Neuronal stem cell (in vitro differentiated cells): ENCODE measurements around the gene FERMT3.

Experiments
- DNase-seq: peaks from one replicate; pipeline ENCODE4 v3.0.0-alpha.2; 2013; ENCODE audit warnings: low spot score
- H2AFZ ChIP-seq: one replicate; pipeline ENCODE4 v1.6.1; 2013; ENCODE audit warnings: mild to moderate bottlenecking, low read length, inconsistent platforms
- H2AK5ac ChIP-seq: 2 replicates; pipeline ENCODE4 v1.6.1; 2013; ENCODE audit warnings: low read depth, mild to moderate bottlenecking, inconsistent platforms, low read length, moderate library complexity, mixed read lengths
- H2BK120ac ChIP-seq: 2 replicates; pipeline ENCODE4 v1.6.1; 2013; ENCODE audit warnings: low read depth, mild to moderate bottlenecking, inconsistent platforms, low read length, moderate library complexity, mixed read lengths
- H2BK12ac ChIP-seq: one replicate; pipeline ENCODE4 v1.6.1; 2013; ENCODE audit warnings: low read length, inconsistent platforms
- H2BK15ac ChIP-seq: 2 replicates; pipeline ENCODE4 v1.6.1; 2013; ENCODE audit warnings: mild to moderate bottlenecking, low read length, inconsistent platforms, mixed read lengths
- H2BK5ac ChIP-seq: one replicate; pipeline ENCODE4 v1.6.1; 2013; ENCODE audit warnings: inconsistent platforms, mild to moderate bottlenecking, low read length, moderate library complexity
- H3K14ac ChIP-seq: one replicate; pipeline ENCODE4 v1.6.1; 2013; ENCODE audit warnings: low read length, inconsistent platforms
- H3K18ac ChIP-seq: 2 replicates; pipeline ENCODE4 v1.6.1; 2013; ENCODE audit warnings: low read length, inconsistent platforms
- H3K23ac ChIP-seq: 2 replicates; pipeline ENCODE4 v1.6.1; 2013; ENCODE audit warnings: low read depth, mild to moderate bottlenecking, mixed read lengths, low read length, inconsistent platforms; ENCODE audit not compliant: poor library complexity
- H3K27ac ChIP-seq: replicated peaks from 3 replicates; pipeline ENCODE4 v1.5.1; 2013; ENCODE audit warnings: low read length, inconsistent platforms
- H3K27me3 ChIP-seq, 3 experiments: 2 replicates each; pipeline ENCODE4 v1.6.1; 2013; ENCODE audit warnings: low read length in 3 of 3, mild to moderate bottlenecking in 2 of 3, inconsistent platforms in 1 of 3, low read depth in 1 of 3, mixed read lengths in 1 of 3, moderate library complexity in 1 of 3; ENCODE audit not compliant: control insufficient read depth in 3 of 3, insufficient read depth in 3 of 3
- H3K36me3 ChIP-seq, 2 donors: replicated peaks in 1 of 2; 2 replicates each; pipeline ENCODE4 v1.6.1; 2013; ENCODE audit warnings: low read length in 2 of 2; ENCODE audit not compliant: control insufficient read depth in 2 of 2, insufficient read depth in 2 of 2
- H3K4ac ChIP-seq: 2 replicates; pipeline ENCODE4 v1.6.1; 2013; ENCODE audit warnings: inconsistent platforms, mild to moderate bottlenecking, low read length, moderate library complexity
- H3K4me1 ChIP-seq, 2 donors: 1 replicate in 1 of 2; 2 replicates in 1 of 2; pipeline ENCODE4 v1.6.1; 2013; ENCODE audit warnings: low read length in 2 of 2, low read depth in 1 of 2; ENCODE audit not compliant: control insufficient read depth in 2 of 2, insufficient read depth in 1 of 2
- H3K4me2 ChIP-seq: one replicate; pipeline ENCODE4 v1.6.1; 2013; ENCODE audit warnings: mild to moderate bottlenecking, low read length, inconsistent platforms; ENCODE audit not compliant: insufficient read depth, poor library complexity, severe bottlenecking
- H3K4me3 ChIP-seq, 2 donors: 2 replicates each; pipeline ENCODE4 v1.5.1; 2013; ENCODE audit warnings: low read length in 2 of 2, mild to moderate bottlenecking in 2 of 2, inconsistent platforms in 1 of 2, moderate library complexity in 1 of 2
- H3K79me1 ChIP-seq: one replicate; pipeline ENCODE4 v1.6.1; 2013; ENCODE audit warnings: low read depth, mild to moderate bottlenecking, inconsistent platforms, low read length, moderate library complexity
- H3K9ac ChIP-seq: one replicate; pipeline ENCODE4 v1.6.1; 2013; ENCODE audit warnings: mild to moderate bottlenecking, low read depth, low read length, inconsistent platforms; ENCODE audit not compliant: poor library complexity
- H3K9me3 ChIP-seq, 2 donors: replicated peaks in 1 of 2; 2 replicates each; pipeline versions ENCODE3 to v1.6.1; 2013; ENCODE audit warnings: low read length in 2 of 2, mild to moderate bottlenecking in 2 of 2, inconsistent platforms in 1 of 2, low read depth in 1 of 2, mixed read lengths in 1 of 2, moderate library complexity in 1 of 2; ENCODE audit not compliant: control insufficient read depth in 2 of 2, insufficient read depth in 1 of 2
- H4K8ac ChIP-seq: one replicate; pipeline ENCODE4 v1.6.1; 2013; ENCODE audit warnings: low read depth, mild to moderate bottlenecking, inconsistent platforms, low read length, moderate library complexity
- H4K91ac ChIP-seq: one replicate; pipeline ENCODE4 v1.6.1; 2013; ENCODE audit warnings: low read length, low read depth, mild to moderate bottlenecking, inconsistent platforms; ENCODE audit not compliant: poor library complexity
- WGBS, 2 donors: extraction: QIAGEN DNeasy Blood & Tissue Kit; methylation state at CpG; one replicate each; pipeline ENCODE4 v1.1.7; 2013; ENCODE audit warnings: missing lambda C conversion rate in 2 of 2, mixed read lengths in 1 of 2; ENCODE audit not compliant: insufficient read length in 2 of 2, insufficient replicate concordance in 1 of 2; ENCODE audit errors: extremely low coverage in 2 of 2; 5-methylcytosine and 5-hydroxymethylcytosine counted together

The FERMT3 gene

DNA sequence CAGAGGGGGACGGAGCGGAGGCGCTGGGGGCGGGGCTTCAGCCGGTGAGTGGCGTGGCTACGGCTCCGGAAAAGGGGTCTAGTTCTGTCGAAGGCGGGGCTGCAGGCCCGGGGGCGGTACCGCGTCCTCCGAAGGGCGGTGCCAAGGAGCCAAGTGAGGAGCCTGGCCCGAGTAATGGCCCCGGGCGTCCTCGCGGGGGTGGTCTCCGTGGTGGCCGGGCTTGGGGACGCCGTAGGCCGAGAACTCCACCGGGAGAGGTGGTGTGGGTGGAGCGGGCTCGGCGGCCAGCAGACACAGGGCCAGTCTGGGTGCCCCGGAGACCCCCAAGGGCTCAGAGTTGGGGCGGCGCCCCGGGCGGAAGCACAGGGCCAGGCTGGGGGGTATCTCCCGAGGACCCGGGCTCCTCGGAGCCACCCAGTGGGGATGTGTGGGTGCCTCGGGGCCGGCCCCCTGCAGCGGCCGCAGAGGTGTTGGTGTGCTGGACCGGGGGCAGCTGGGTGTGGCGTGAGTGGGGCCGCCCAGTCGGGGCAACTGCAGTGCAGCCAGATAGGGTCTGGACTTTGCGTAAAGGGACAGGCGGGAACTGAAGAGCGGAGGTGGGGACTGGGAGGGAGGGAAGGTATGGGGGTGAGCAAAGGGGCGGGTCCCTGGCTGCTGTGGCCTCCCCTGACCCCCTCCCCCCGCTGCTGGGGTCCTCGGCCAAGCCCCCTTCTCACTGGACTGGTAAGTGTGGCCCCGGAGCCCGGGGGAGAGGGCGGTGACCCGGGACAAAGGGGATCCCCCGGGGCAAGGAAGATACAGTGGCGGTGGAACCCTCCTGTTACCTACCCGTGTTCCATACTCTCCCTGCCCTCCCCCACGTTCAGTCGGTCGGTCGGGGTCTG, 35.2 kb downstream of the FERMT3 start:
- H3K23ac ChIP-seq, result peak overlapping the region; percentile 100
- peak overlapping the region; percentile 39 for H3K14ac ChIP-seq
- H3K4ac ChIP-seq, result no peak overlapping the region
- peak overlapping the region; percentile 93 for H3K4me2 ChIP-seq
- H2BK5ac ChIP-seq, result no peak overlapping the region
- H3K9ac ChIP-seq, result peak overlapping the region; percentile 88
- peak overlapping the region; percentile 41 for H2BK12ac ChIP-seq
- H4K8ac ChIP-seq, result no peak overlapping the region
- no peaks in the 10 kb centered on the region for H3K9me3 ChIP-seq
- H2BK15ac ChIP-seq, result no peak overlapping the region
- no peak for DNase-seq
- H3K4me3 ChIP-seq, result peak overlapping the region; percentile 70 to 94
- peak overlapping the region; percentile 97 for H2AK5ac ChIP-seq
- no peaks in the 10 kb centered on the region for H3K27me3 ChIP-seq
- H3K4me1 ChIP-seq, result peaks cover 16 to 20% of the 10 kb centered on the region in 2 donors
- H3K18ac ChIP-seq, result peak overlapping the region; percentile 98
- peak overlapping the region; percentile 96 for H2AFZ ChIP-seq
- H2BK120ac ChIP-seq, result peak overlapping the region; percentile 21
- WGBS, 2 donors, result no CpG with 5 or more reads among the region's 63 CpGs
- peaks cover 16 to 19% of the 10 kb centered on the region in 2 donors for H3K36me3 ChIP-seq
- no peak overlapping the region for H4K91ac ChIP-seq
- H3K27ac ChIP-seq, result peak overlapping the region; percentile 69
- H3K79me1 ChIP-seq, result peaks cover 21% of the 10 kb centered on the region

DNA sequence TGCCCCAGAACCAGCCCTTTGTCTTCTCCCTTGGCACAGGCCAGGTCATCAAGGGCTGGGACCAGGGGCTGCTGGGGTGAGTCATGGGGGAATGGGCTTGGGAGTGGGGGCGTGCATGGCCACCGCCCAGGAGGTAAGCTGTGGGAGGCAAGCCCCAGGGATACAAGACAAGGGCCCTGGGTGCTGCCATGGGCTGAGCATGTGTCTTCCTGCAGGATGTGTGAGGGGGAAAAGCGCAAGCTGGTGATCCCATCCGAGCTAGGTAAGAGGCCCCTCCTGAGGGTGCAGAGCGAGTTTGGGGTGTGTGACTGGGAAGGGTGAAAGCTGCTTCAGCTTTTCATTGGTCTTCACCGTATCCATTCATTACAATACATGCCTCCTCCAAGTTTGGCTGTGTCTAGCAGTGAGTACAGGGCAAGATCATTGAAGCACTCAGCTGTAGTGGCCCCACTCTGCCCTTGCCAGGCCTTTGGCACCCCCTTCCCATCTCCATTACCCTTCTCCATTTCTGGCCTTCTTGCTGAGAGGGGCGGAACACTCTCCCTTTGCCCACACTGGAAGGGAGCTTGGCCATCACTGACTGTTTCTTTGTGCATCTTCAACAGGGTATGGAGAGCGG, 36.8 kb downstream of the FERMT3 start:
- Histone ChIP-seq H3K4ac (no peak overlapping the region), H3K18ac (no peak overlapping the region), H2BK120ac (no peak overlapping the region), H2AFZ (no peak overlapping the region), H3K4me1 (peaks cover 21% of the 10 kb centered on the region in 2 donors), H2BK12ac (no peak overlapping the region), H3K14ac (no peak overlapping the region), H2BK15ac (no peak overlapping the region), H3K4me2 (no peak overlapping the region), H3K36me3 (peaks cover 11 to 19% of the 10 kb centered on the region in 2 donors), H2BK5ac (no peak overlapping the region), H3K4me3 (peak overlapping the region in 1 of 2 donors; percentile 23), H3K23ac (peak overlapping the region; percentile 52), H3K9me3 (no peaks in the 10 kb centered on the region), H2AK5ac (no peak overlapping the region), H3K9ac (no peak overlapping the region), H3K27ac (no peak overlapping the region), H4K91ac (no peak overlapping the region), H3K27me3 (no peaks in the 10 kb centered on the region), H3K79me1 (peaks cover 21% of the 10 kb centered on the region), H4K8ac (no peak overlapping the region)
- no CpG with 5 or more reads among the region's 8 CpGs for WGBS, 2 donors
- no peak for DNase-seq

DNA sequence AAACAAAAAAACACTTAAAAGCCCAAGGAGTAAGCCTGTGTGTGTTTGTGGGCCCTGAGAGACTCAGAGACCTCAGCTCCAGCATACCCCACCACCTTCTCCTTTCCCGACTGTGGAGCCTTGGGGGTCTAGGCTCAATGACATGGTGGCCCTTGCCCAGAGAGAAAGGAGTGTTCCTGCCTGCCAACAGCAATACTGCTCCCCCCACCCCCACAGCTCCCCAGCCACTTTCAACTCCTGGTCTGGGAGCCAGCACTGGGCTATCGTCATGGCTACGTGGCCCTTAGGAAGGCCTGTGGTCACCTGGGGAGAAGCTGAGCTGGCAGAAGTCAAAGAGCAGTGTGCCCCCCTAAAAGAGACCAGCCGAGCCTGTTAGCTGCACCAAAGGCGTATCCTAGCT, 37.6 kb downstream of the FERMT3 start:
- Histone ChIP-seq H2AK5ac (no peak overlapping the region), H2BK12ac (no peak overlapping the region), H3K18ac (no peak overlapping the region), H3K27me3 (no peaks in the 10 kb centered on the region), H3K9me3 (no peaks in the 10 kb centered on the region), H3K4me2 (no peak overlapping the region), H4K91ac (no peak overlapping the region), H3K4ac (no peak overlapping the region), H2BK5ac (no peak overlapping the region), H3K14ac (no peak overlapping the region), H2BK120ac (no peak overlapping the region), H3K79me1 (peaks cover 21% of the 10 kb centered on the region), H3K4me3 (no peak overlapping the region), H3K9ac (no peak overlapping the region), H3K23ac (no peak overlapping the region), H3K27ac (no peak overlapping the region), H3K4me1 (peaks cover 24 to 28% of the 10 kb centered on the region in 2 donors), H2AFZ (no peak overlapping the region), H2BK15ac (no peak overlapping the region), H3K36me3 (peaks cover 11 to 19% of the 10 kb centered on the region in 2 donors), H4K8ac (no peak overlapping the region)
- DNase-seq, result no peak
- no CpG with 5 or more reads among the region's 5 CpGs for WGBS, 2 donors

DNA sequence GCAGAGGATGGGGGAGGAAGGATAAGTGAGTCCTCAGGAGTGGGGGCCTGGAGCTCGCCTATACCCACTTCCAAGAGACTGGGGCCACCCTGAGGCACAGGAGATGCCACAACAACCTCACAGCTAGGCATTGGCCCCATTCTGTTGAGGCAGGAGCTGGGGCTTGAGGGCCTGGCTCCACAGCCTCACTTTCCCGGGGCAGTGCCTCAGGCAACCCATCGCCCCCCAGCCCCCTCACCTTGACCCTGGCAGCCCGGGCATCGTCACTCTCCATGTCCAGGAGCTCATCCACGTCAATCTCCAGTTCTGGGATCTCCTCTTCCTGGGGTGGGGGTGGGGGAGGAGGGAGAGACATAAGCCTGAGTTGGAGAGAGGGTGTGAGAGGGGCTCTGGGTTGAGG, 38.4 kb downstream of the FERMT3 start:
- DNase-seq, result no peak
- Histone ChIP-seq H3K27ac (no peak overlapping the region), H2AFZ (no peak overlapping the region), H3K9me3 (no peaks in the 10 kb centered on the region), H2BK15ac (no peak overlapping the region), H3K27me3 (no peaks in the 10 kb centered on the region), H3K79me1 (peaks cover 21% of the 10 kb centered on the region), H2BK12ac (no peak overlapping the region), H2BK5ac (peak overlapping the region; percentile 10), H3K36me3 (peaks cover 11 to 19% of the 10 kb centered on the region in 2 donors), H3K4me2 (no peak overlapping the region), H3K23ac (peak overlapping the region; percentile 2), H2BK120ac (no peak overlapping the region), H3K9ac (peak overlapping the region; percentile 0), H3K4me1 (peaks cover 24 to 37% of the 10 kb centered on the region in 2 donors), H2AK5ac (peak overlapping the region; percentile 6), H3K4me3 (peak overlapping the region in 1 of 2 donors; percentile 70), H4K8ac (no peak overlapping the region), H3K14ac (no peak overlapping the region), H3K4ac (no peak overlapping the region), H4K91ac (no peak overlapping the region), H3K18ac (no peak overlapping the region)
- WGBS, 2 donors, result no CpG with 5 or more reads among the region's 6 CpGs
